ENCODE results near the gene CCDC180.

Gene CCDC180

DNA sequence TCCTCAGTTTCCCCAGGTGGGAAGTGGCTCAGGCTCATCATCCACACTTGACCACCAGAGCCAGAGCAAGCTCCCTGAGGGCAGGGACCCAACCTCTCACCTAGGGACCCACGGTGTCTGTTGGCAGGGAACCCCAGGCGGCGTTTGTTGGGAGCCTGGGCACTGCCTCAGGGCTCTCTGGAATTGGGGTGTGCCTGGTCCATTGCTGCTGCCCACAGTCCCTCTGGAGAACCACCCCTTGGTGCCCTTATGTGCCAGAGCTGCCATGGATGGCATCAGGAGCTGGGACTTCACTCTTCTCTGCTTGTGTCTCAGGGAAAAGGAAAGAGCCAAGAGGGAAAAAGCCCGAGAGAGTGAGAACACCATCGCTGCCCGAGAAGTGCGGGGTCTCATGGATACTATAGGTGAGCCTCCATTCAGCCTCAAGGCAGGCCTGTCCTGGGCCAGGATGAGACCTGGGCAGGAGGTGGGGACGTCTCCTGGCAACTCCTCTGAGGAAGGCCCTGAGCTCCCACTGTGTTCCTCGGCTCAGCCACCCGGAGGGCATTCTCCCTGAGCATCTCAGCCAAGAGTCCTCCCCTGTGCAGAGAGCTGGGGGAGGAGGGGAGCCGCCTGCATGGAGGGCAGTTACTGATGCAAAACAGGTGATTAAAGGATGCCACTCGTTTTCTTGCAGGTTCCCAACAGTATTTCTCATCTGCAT is 4.5 kb downstream of the CCDC180 start:
- H3K27ac ChIP-seq (ENCODE audit: low read length): no peak overlapping the region
- H3K4me3 ChIP-seq (ENCODE audit: low read depth in 1 of 2, low read length in 2 of 2): no peak overlapping the region
- H3K36me3 ChIP-seq (ENCODE audit: control insufficient read depth in 1 of 2, insufficient read depth in 2 of 2, low read length in 2 of 2): peaks cover 27 to 63% of the 10 kb centered on the region in 2 donors

DNA sequence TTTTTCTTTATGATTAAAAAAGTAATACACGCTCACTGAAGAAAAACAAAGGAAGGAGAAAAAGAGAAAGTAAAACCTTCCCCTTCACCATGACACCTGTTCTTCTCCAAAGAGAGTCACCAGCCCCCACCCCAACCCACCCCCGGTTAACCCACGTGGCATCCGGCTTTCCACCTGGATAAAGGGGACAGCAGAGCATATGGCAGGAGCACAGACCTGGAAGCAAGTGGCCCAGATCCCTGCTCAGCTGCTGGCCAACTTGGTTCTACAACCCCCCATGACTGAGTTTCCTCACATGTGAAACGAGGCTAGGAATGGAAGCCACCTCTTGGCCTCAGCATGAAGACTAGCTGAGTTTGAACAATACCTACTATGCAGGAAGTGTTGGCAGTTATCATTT is 5.1 kb downstream of the CCDC180 start:
- peaks cover 31 to 67% of the 10 kb centered on the region in 2 donors for H3K36me3 ChIP-seq (ENCODE audit: control insufficient read depth in 1 of 2, insufficient read depth in 2 of 2, low read length in 2 of 2)

More for the DNA sequence above, 4.5 kb downstream of the CCDC180 start:
- Histone ChIP-seq H3K9me3 (ENCODE audit: control insufficient read depth in 1 of 2, low read length in 2 of 2) (no peaks in the 10 kb centered on the region), H3K27me3 (ENCODE audit: low read depth, low read length) (no peaks in the 10 kb centered on the region), H3K4me1 (ENCODE audit: control insufficient read depth in 1 of 2, insufficient read depth in 2 of 2, low read length in 2 of 2) (peaks cover 0 to 4% of the 10 kb centered on the region in 2 donors)

DNA sequence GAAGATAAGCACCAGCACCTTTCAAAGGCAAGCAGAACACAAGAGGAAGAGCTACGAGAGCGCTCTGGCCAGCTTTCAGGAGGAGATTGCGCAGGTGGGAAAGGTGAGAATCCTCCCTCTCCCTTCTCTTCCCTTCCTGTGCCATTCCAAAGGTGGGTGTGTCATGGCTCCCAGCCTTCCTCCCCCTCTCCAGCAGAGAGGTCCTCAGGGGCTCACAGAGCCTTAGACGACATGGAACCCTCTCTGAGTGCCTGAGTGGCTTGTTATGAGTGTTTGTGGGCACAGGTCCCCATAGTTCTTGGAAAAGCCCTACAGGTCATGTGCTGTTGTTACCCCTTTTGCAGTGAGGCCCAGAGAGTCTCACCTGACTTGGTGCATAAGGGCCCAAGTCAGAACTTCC is 5.8 kb downstream of the CCDC180 start:
- Histone ChIP-seq H3K4me1 (ENCODE audit: control insufficient read depth in 1 of 2, insufficient read depth in 2 of 2, low read length in 2 of 2) (no peaks in the 10 kb centered on the region), H3K36me3 (ENCODE audit: control insufficient read depth in 1 of 2, insufficient read depth in 2 of 2, low read length in 2 of 2) (peaks cover 36 to 73% of the 10 kb centered on the region in 2 donors)

More for the DNA sequence above, 5.1 kb downstream of the CCDC180 start:
- no peaks in the 10 kb centered on the region for H3K4me1 ChIP-seq (ENCODE audit: control insufficient read depth in 1 of 2, insufficient read depth in 2 of 2, low read length in 2 of 2)
- no peaks in the 10 kb centered on the region for H3K27me3 ChIP-seq (ENCODE audit: low read depth, low read length)
- H3K27ac ChIP-seq (ENCODE audit: low read length): no peak overlapping the region
- no peaks in the 10 kb centered on the region for H3K9me3 ChIP-seq (ENCODE audit: control insufficient read depth in 1 of 2, low read length in 2 of 2)
- no peak overlapping the region for H3K4me3 ChIP-seq (ENCODE audit: low read depth in 1 of 2, low read length in 2 of 2)

DNA sequence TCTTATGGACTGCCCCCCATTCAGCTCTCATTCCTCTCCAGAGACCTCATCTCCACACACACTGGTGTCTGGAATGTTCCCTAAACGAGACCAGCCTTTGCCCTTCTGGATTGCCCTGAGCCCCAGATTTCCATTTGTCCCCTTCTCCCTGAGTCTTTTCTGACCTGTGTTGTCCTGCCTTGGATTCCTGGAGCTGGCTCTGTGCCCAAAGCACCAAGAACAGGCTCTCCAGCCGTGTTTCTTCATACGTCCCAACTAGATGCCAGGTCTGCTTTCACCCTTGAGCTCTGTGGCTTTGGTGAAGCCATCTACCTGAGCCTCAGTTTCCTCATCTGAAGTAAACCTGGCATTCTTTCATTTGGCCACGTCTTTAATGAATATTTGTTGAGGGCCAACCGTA is 6.3 kb downstream of the CCDC180 start:
- Histone ChIP-seq H3K27me3 (ENCODE audit: low read depth, low read length) (no peaks in the 10 kb centered on the region), H3K4me3 (ENCODE audit: low read depth in 1 of 2, low read length in 2 of 2) (no peak overlapping the region), H3K27ac (ENCODE audit: low read length) (no peak overlapping the region), H3K36me3 (ENCODE audit: control insufficient read depth in 1 of 2, insufficient read depth in 2 of 2, low read length in 2 of 2) (peaks cover 36 to 78% of the 10 kb centered on the region in 2 donors), H3K9me3 (ENCODE audit: control insufficient read depth in 1 of 2, low read length in 2 of 2) (no peaks in the 10 kb centered on the region), H3K4me1 (ENCODE audit: control insufficient read depth in 1 of 2, insufficient read depth in 2 of 2, low read length in 2 of 2) (no peaks in the 10 kb centered on the region)

More for the DNA sequence above, 5.8 kb downstream of the CCDC180 start:
- Histone ChIP-seq H3K27me3 (ENCODE audit: low read depth, low read length) (no peaks in the 10 kb centered on the region), H3K4me3 (ENCODE audit: low read depth in 1 of 2, low read length in 2 of 2) (no peak overlapping the region), H3K27ac (ENCODE audit: low read length) (no peak overlapping the region), H3K9me3 (ENCODE audit: control insufficient read depth in 1 of 2, low read length in 2 of 2) (no peaks in the 10 kb centered on the region)

- no peak overlapping the region for H3K4me3 ChIP-seq (ENCODE audit: low read depth in 1 of 2, low read length in 2 of 2)
- peaks cover 36 to 80% of the 10 kb centered on the region in 2 donors for H3K36me3 ChIP-seq (ENCODE audit: control insufficient read depth in 1 of 2, insufficient read depth in 2 of 2, low read length in 2 of 2)
- H3K4me1 ChIP-seq (ENCODE audit: control insufficient read depth in 1 of 2, insufficient read depth in 2 of 2, low read length in 2 of 2): no peaks in the 10 kb centered on the region
- no peaks in the 10 kb centered on the region for H3K9me3 ChIP-seq (ENCODE audit: control insufficient read depth in 1 of 2, low read length in 2 of 2)
- H3K27ac ChIP-seq (ENCODE audit: low read length): no peak overlapping the region
- no peaks in the 10 kb centered on the region for H3K27me3 ChIP-seq (ENCODE audit: low read depth, low read length)
Observed at GRCh38 chr9:97314503-97314902, 7.0 kb downstream of the CCDC180 start.

DNA sequence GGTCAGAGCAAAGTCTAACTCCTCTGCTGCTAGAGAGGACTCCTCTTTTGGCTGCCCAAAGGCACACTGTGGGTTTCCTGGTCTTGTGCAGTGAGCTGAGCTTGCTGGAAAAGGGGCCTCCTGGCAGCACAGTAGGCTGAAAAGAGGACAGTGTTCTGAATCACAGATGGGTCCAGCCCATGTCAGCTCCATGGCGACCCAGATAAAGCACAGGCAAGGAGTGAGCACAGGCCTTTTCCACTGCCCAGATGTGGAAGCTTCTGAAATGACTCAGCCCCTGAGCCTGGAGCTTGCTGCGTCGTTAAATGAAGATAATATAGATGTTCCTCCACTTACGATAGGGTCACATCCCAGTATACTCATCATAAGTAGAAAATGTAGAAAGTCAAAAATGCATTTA is 8.1 kb downstream of the CCDC180 start:
- Histone ChIP-seq H3K4me1 (ENCODE audit: control insufficient read depth in 1 of 2, insufficient read depth in 2 of 2, low read length in 2 of 2) (no peaks in the 10 kb centered on the region), H3K27ac (ENCODE audit: low read length) (no peak overlapping the region), H3K4me3 (ENCODE audit: low read depth in 1 of 2, low read length in 2 of 2) (no peak overlapping the region), H3K36me3 (ENCODE audit: control insufficient read depth in 1 of 2, insufficient read depth in 2 of 2, low read length in 2 of 2) (peaks cover 36 to 74% of the 10 kb centered on the region in 2 donors), H3K9me3 (ENCODE audit: control insufficient read depth in 1 of 2, low read length in 2 of 2) (no peaks in the 10 kb centered on the region), H3K27me3 (ENCODE audit: low read depth, low read length) (no peaks in the 10 kb centered on the region)

GRCh38 chr9:97316904-97317303 is 9.4 kb downstream of the CCDC180 start:
- Histone ChIP-seq H3K36me3 (ENCODE audit: control insufficient read depth in 1 of 2, insufficient read depth in 2 of 2, low read length in 2 of 2) (peaks cover 33 to 63% of the 10 kb centered on the region in 2 donors), H3K27ac (ENCODE audit: low read length) (no peak overlapping the region), H3K27me3 (ENCODE audit: low read depth, low read length) (no peaks in the 10 kb centered on the region), H3K4me3 (ENCODE audit: low read depth in 1 of 2, low read length in 2 of 2) (no peak overlapping the region), H3K4me1 (ENCODE audit: control insufficient read depth in 1 of 2, insufficient read depth in 2 of 2, low read length in 2 of 2) (no peaks in the 10 kb centered on the region), H3K9me3 (ENCODE audit: control insufficient read depth in 1 of 2, low read length in 2 of 2) (no peaks in the 10 kb centered on the region)

GRCh38 chr9:97318433-97318832 is 11.0 kb downstream of the CCDC180 start:
- Histone ChIP-seq H3K36me3 (ENCODE audit: control insufficient read depth in 1 of 2, insufficient read depth in 2 of 2, low read length in 2 of 2) (peaks cover 25 to 67% of the 10 kb centered on the region in 2 donors), H3K4me3 (ENCODE audit: low read depth in 1 of 2, low read length in 2 of 2) (no peak overlapping the region), H3K4me1 (ENCODE audit: control insufficient read depth in 1 of 2, insufficient read depth in 2 of 2, low read length in 2 of 2) (no peaks in the 10 kb centered on the region), H3K9me3 (ENCODE audit: control insufficient read depth in 1 of 2, low read length in 2 of 2) (no peaks in the 10 kb centered on the region), H3K27ac (ENCODE audit: low read length) (no peak overlapping the region), H3K27me3 (ENCODE audit: low read depth, low read length) (no peaks in the 10 kb centered on the region)

DNA sequence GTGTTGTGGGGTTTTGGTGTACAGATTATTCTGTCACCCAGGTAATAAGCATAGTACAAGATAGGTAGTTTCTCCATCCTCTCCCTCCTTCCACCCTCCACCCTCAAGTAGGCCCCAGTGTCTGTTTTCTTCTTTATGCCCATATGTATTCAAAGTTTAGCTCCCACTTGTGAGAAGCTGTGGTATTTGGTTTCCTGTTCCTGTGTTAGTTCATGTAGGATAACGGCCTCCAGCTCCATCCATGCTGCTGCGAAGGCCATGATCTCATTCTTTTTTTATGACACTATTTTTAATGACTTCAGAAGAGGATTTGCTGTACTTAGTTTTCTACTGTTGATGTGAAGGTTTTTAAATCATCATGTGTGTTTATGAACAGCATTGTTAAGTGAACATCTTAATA is 11.9 kb downstream of the CCDC180 start:
- no peaks in the 10 kb centered on the region for H3K4me1 ChIP-seq (ENCODE audit: control insufficient read depth in 1 of 2, insufficient read depth in 2 of 2, low read length in 2 of 2)
- H3K4me3 ChIP-seq (ENCODE audit: low read depth in 1 of 2, low read length in 2 of 2): no peak overlapping the region
- H3K36me3 ChIP-seq (ENCODE audit: control insufficient read depth in 1 of 2, insufficient read depth in 2 of 2, low read length in 2 of 2): peaks cover 16 to 67% of the 10 kb centered on the region in 2 donors
- no peaks in the 10 kb centered on the region for H3K27me3 ChIP-seq (ENCODE audit: low read depth, low read length)
- H3K27ac ChIP-seq (ENCODE audit: low read length): no peak overlapping the region
- H3K9me3 ChIP-seq (ENCODE audit: control insufficient read depth in 1 of 2, low read length in 2 of 2): no peaks in the 10 kb centered on the region

- Histone ChIP-seq H3K27me3 (ENCODE audit: low read depth, low read length) (no peaks in the 10 kb centered on the region), H3K36me3 (ENCODE audit: control insufficient read depth in 1 of 2, insufficient read depth in 2 of 2, low read length in 2 of 2) (peaks cover 9 to 66% of the 10 kb centered on the region in 2 donors), H3K4me1 (ENCODE audit: control insufficient read depth in 1 of 2, insufficient read depth in 2 of 2, low read length in 2 of 2) (no peaks in the 10 kb centered on the region), H3K9me3 (ENCODE audit: control insufficient read depth in 1 of 2, low read length in 2 of 2) (no peaks in the 10 kb centered on the region), H3K4me3 (ENCODE audit: low read depth in 1 of 2, low read length in 2 of 2) (no peak overlapping the region), H3K27ac (ENCODE audit: low read length) (no peak overlapping the region)
Observed at GRCh38 chr9:97320080-97320642, 12.7 kb downstream of the CCDC180 start.

GRCh38 chr9:97321251-97321650 is 13.8 kb downstream of the CCDC180 start:
- H3K4me3 ChIP-seq (ENCODE audit: low read depth in 1 of 2, low read length in 2 of 2): no peak overlapping the region
- no peak overlapping the region for H3K27ac ChIP-seq (ENCODE audit: low read length)
- H3K27me3 ChIP-seq (ENCODE audit: low read depth, low read length): no peaks in the 10 kb centered on the region
- no peaks in the 10 kb centered on the region for H3K9me3 ChIP-seq (ENCODE audit: control insufficient read depth in 1 of 2, low read length in 2 of 2)
- peaks cover 9 to 68% of the 10 kb centered on the region in 2 donors for H3K36me3 ChIP-seq (ENCODE audit: control insufficient read depth in 1 of 2, insufficient read depth in 2 of 2, low read length in 2 of 2)
- H3K4me1 ChIP-seq (ENCODE audit: control insufficient read depth in 1 of 2, insufficient read depth in 2 of 2, low read length in 2 of 2): no peaks in the 10 kb centered on the region
